ENCODE results near the gene ABCC11. TPM values are rescaled to one million over a fixed set of nuclear protein-coding genes. Genes with fewer than 3 reads are reported as not detected.
A peak's percentile ranks its signal among the peaks of the same experiment; 100 is the strongest.

The ABCC11 gene
- total and polyA plus RNA-seq, 2 of the 4 experiments (the other 2 are of a cell fraction): 0.09 to 0.18 TPM

DNA sequence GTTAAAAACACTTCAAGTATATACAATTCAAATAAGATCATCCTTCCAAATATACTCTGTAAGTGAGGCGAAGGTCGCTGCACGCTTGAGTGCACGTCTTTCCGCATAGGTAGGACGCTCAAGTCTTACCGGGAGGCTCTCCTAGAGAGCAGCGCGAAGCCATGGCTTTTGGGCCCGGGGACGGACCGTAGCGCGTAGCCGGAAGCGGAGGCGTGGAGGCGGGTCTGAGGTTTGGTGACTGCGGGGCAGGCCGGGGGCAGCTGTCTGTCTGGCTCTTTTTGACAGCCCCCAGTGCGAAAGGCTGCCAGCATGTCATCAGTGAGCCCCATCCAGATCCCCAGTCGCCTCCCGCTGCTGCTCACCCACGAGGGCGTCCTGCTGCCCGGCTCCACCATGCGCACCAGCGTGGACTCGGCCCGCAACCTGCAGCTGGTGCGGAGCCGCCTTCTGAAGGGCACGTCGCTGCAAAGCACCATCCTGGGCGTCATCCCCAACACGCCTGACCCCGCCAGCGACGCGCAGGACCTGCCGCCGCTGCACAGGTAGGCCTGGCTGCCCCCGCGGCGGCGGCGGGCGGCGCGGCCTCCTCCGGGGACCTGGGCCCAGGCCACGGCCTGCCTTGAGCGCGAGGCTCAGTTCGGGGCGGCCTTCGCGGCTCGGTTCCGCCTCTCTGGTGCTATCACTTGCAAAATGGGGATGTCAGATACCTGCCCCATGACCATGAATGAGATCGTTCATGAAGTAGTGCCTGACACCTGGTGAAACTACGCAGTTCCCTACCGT lies 3.1 kb downstream of the ABCC11 start, which contains the start of gene LONP2:
Gene LONP2 (plus strand): TSS at position 221 of the 783 bp plus-strand sequence. CDS start 89 bp downstream, at position 310.
- peak; percentile 99 for ATAC-seq (ENCODE audit: low read depth)
- dilution Hi-C loops (cut with HindIII; ENCODE audit: low sequenced_read_pairs, unreplicated experiment): no loop called here
- Histone ChIP-seq H3K9me3 (ENCODE audit: control insufficient read depth, insufficient read depth, low read length) (no peaks in the 10 kb centered on the region), H2AFZ (replicated peaks; ENCODE audit: low read length, poor library complexity) (peak within 1 kb of the TSS; percentile 92), H3K4me1 (ENCODE audit: control insufficient read depth, insufficient read depth, low read length) (peaks cover 5% of the 10 kb centered on the region), H4K5ac (ENCODE audit: low read depth, low read length) (peak within 1 kb of the TSS; percentile 99), H2BK15ac (ENCODE audit: low read depth, low read length) (0 out of 3 replicates have a peak within 1 kb of the TSS, but pooled peaks have one; percentile 37), H3K27me3 (ENCODE audit: control insufficient read depth, insufficient read depth, low read length) (no peaks in the 10 kb centered on the region), H3K18ac (ENCODE audit: low read depth, low read length) (peak within 1 kb of the TSS; percentile 77), H3K4me3 (ENCODE audit: insufficient read depth, low read depth, low read length) (peak within 1 kb of the TSS; percentile 93), H3K23ac (ENCODE audit: low read depth, low read length) (peak within 1 kb of the TSS; percentile 92), H3K9ac (ENCODE audit: low read depth, low read length) (peak within 1 kb of the TSS; percentile 97), H3K9me1 (ENCODE audit: insufficient read depth, low read length) (no peaks in the 10 kb centered on the region), H2AK5ac (ENCODE audit: low read depth, low read length) (peak within 1 kb of the TSS; percentile 41; the same call in 1 of the 2 replicates), H3K14ac (replicated peaks; ENCODE audit: low read depth, low read length) (peak within 1 kb of the TSS; percentile 95), H2AK9ac (replicated peaks; ENCODE audit: low read depth, low read length, poor library complexity) (peak within 1 kb of the TSS; percentile 71), H4K8ac (ENCODE audit: low read depth in 2 of 2, low read length in 2 of 2) (peak within 1 kb of the TSS; percentile 93 to 100), H4K91ac (ENCODE audit: insufficient read depth, low read depth, low read length) (peak within 1 kb of the TSS; percentile 81; the same call in 1 of the 2 replicates), H2BK120ac (ENCODE audit: low read depth, low read length) (peak within 1 kb of the TSS; percentile 79; the same call in 1 of the 2 replicates), H2BK20ac (ENCODE audit: low read depth, low read length) (no peak within 1 kb of the TSS), H3K4ac (ENCODE audit: low read depth, low read length) (peak within 1 kb of the TSS; percentile 89), H3K27ac (ENCODE audit: insufficient read depth, low read length) (peak within 1 kb of the TSS; percentile 96), H3K4me2 (ENCODE audit: low read depth, low read length) (peak within 1 kb of the TSS; percentile 91), H2BK5ac (ENCODE audit: low read depth, low read length, poor library complexity, severe bottlenecking) (peak within 1 kb of the TSS; percentile 80), H3K79me1 (ENCODE audit: low read depth in 1 of 2, low read length in 2 of 2) (peaks cover 7 to 27% of the 10 kb centered on the region in 2 experiments), H3K56ac (ENCODE audit: extremely low read depth, insufficient read depth, low read length) (peak within 1 kb of the TSS; percentile 29), H4K20me1 (ENCODE audit: insufficient read depth, low read length) (peaks cover 15% of the 10 kb centered on the region; the same call in 1 of the 2 replicates), H3K36me3 (ENCODE audit: control insufficient read depth, insufficient read depth, low read length) (no peaks in the 10 kb centered on the region)
- in situ Hi-C loops (cut with MboI; ENCODE audit: low sequenced_read_pairs): no loop called here
- BruUV-seq (replicated peaks): no TSS peak
- ChIA-PET POLR2A (ENCODE audit: unreplicated experiment) (no interaction called here), CTCF (interaction anchor here (1.0 kb wide), 1 partner anchor 379 kb away, joined by 3 read pairs; no protein-coding TSS in a partner anchor)
- peak; percentile 85 for DNase-seq
- WGBS, 2 experiments (ENCODE audit: extremely low coverage in 2 of 2, insufficient read length in 1 of 2): 1% methylated on average over 36 of the region's 63 CpGs; no CpG with 5 or more reads in 1 of the 2 experiments
- intact Hi-C loops (cut with micrococcal nuclease): loop anchor here (10.0 kb wide), 1 partner anchor 1099 kb away; the partner anchor contains the start of gene NETO2
- no peak for TF ChIP-seq USF2 (IDR thresholded peaks at IDR 0.05; ENCODE audit: low read depth, low read length)
- TF ChIP-seq CEBPB (IDR thresholded peaks at IDR 0.05; ENCODE audit: low read depth, low read length): no peak
- TF ChIP-seq FOS (IDR thresholded peaks at IDR 0.05; ENCODE audit: low read depth, low read length): no peak
- TF ChIP-seq MAZ (IDR thresholded peaks at IDR 0.05; ENCODE audit: borderline replicate concordance, low read depth, low read length): peak; percentile 55; the same call in 1 of the 2 replicates
- no peak for TF ChIP-seq RFX5 (IDR thresholded peaks at IDR 0.05; ENCODE audit: low read depth, low read length)
- TF ChIP-seq, protein P1, sequence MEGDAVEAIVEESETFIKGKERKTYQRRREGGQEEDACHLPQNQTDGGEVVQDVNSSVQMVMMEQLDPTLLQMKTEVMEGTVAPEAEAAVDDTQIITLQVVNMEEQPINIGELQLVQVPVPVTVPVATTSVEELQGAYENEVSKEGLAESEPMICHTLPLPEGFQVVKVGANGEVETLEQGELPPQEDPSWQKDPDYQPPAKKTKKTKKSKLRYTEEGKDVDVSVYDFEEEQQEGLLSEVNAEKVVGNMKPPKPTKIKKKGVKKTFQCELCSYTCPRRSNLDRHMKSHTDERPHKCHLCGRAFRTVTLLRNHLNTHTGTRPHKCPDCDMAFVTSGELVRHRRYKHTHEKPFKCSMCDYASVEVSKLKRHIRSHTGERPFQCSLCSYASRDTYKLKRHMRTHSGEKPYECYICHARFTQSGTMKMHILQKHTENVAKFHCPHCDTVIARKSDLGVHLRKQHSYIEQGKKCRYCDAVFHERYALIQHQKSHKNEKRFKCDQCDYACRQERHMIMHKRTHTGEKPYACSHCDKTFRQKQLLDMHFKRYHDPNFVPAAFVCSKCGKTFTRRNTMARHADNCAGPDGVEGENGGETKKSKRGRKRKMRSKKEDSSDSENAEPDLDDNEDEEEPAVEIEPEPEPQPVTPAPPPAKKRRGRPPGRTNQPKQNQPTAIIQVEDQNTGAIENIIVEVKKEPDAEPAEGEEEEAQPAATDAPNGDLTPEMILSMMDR (conservative IDR thresholded peaks at IDR 0.05; ENCODE audit: low read depth, low read length): no peak
- TF ChIP-seq MAFK (IDR thresholded peaks at IDR 0.05; ENCODE audit: low read depth, low read length): no peak
- no peak for TF ChIP-seq RCOR1 (IDR thresholded peaks at IDR 0.05; ENCODE audit: insufficient replicate concordance, low read length)
- no peak for TF ChIP-seq NFE2L2 (IDR thresholded peaks at IDR 0.05; ENCODE audit: low read depth, low read length)
- no peak for TF ChIP-seq CHD1 (IDR thresholded peaks at IDR 0.05; ENCODE audit: low read depth, low read length)
- TF ChIP-seq ELK1 (IDR thresholded peaks at IDR 0.05; ENCODE audit: borderline replicate concordance, low read depth, low read length): peak; percentile 56; the same call in 1 of the 2 replicates
- TF ChIP-seq BHLHE40 (IDR thresholded peaks at IDR 0.05; ENCODE audit: low read depth, low read length): no peak
- peak; percentile 56; the same call in 1 of the 2 replicates for TF ChIP-seq POLR2A (IDR thresholded peaks at IDR 0.05; ENCODE audit: low read depth, low read length)

Data from IMR-90 (cell line).